ENCODE data around the gene LRRC56. TPM values are rescaled to one million over a fixed set of nuclear protein-coding genes. Genes with fewer than 3 reads are reported as not detected.

Gene LRRC56
- total RNA-seq, 1 donor from 2014 or later = 1.8 TPM

DNA sequence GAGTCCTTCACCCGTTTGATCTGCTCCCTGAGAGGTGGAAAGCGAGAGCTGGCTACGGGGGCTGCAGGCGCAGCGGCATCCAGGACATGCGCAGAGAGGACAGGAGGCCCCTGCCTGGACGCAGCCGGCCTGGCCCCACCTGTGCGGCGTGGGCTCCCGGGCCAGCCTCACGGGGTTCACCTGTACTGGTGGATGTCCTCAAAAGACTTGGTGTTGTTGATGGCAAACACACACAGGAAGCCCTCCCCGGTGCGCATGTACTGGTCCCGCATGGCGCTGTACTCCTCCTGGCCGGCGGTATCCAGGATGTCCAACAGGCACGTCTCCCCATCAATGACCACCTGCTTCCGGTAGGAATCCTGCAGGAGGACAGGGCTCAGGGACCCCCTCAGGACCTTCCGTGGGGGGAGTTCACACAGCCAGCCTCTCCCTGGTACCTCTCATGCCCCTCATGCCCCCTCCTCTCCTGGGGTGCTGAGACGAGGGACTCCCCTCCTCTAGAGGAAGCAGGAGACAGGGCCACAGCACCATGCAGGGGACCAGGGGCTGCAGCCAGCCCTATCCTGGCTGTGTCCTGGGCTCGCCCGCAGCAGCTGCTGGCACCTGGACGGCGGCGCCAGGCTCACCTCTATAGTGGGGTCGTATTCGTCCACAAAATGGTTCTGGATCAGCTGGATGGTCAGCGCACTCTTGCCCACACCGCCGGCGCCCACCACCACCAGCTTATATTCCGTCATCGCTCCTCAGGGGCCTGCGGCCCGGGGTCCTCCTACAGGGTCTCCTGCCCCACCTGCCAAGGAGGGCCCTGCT, 3.5 kb upstream of the LRRC56 start:
- H3K9me3 Mint-ChIP-seq = no peaks in the 10 kb centered on the region
- H3K36me3 Mint-ChIP-seq (ENCODE audit: low read depth) = peaks cover 2% of the 10 kb centered on the region
- H3K27me3 Mint-ChIP-seq (ENCODE audit: insufficient read depth) = no peaks in the 10 kb centered on the region
- intact Hi-C loops (cut with micrococcal nuclease) = loop anchor here (1.0 kb wide), 1 partner anchor 15 kb away; no protein-coding TSS in a partner anchor
- H3K4me3 Mint-ChIP-seq = peak overlapping the region; percentile 75
- no peak overlapping the region for H3K27ac Mint-ChIP-seq
- peaks cover 9% of the 10 kb centered on the region for H3K4me1 Mint-ChIP-seq (ENCODE audit: low read depth)
- no peak for DNase-seq (ENCODE audit: low spot score)

GRCh38 chr11:534396-535209, 2.7 kb upstream of the LRRC56 start:
- intact Hi-C loops (cut with micrococcal nuclease) = loop anchor here (1.0 to 5.0 kb wide), 4 partner anchors 16 to 326 kb away; no protein-coding TSS in a partner anchor
- Mint-ChIP-seq H3K36me3 (ENCODE audit: low read depth) (peaks cover 2% of the 10 kb centered on the region), H3K4me1 (ENCODE audit: low read depth) (peaks cover 9% of the 10 kb centered on the region), H3K4me3 (peak overlapping the region; percentile 75), H3K27ac (no peak overlapping the region), H3K9me3 (no peaks in the 10 kb centered on the region), H3K27me3 (ENCODE audit: insufficient read depth) (no peaks in the 10 kb centered on the region)
- no peak for DNase-seq (ENCODE audit: low spot score)

GRCh38 chr11:535210-535518, 2.2 kb upstream of the LRRC56 start:
- no peak overlapping the region for H3K27ac Mint-ChIP-seq
- H3K4me3 Mint-ChIP-seq = no peak overlapping the region
- no peak for DNase-seq (ENCODE audit: low spot score)
- intact Hi-C loops (cut with micrococcal nuclease) = loop anchor here (1.0 to 5.0 kb wide), 3 partner anchors 187 to 327 kb away; no protein-coding TSS in a partner anchor
- peaks cover 9% of the 10 kb centered on the region for H3K4me1 Mint-ChIP-seq (ENCODE audit: low read depth)
- H3K9me3 Mint-ChIP-seq = no peaks in the 10 kb centered on the region
- no peaks in the 10 kb centered on the region for H3K27me3 Mint-ChIP-seq (ENCODE audit: insufficient read depth)
- H3K36me3 Mint-ChIP-seq (ENCODE audit: low read depth) = peaks cover 2% of the 10 kb centered on the region

GRCh38 chr11:535519-536454, 1.5 kb upstream of the LRRC56 start, which contains the start of gene HRAS:
TSS of gene HRAS (minus strand) at chr11:535576.
- DNase-seq (ENCODE audit: low spot score) = peak; percentile 97
- Mint-ChIP-seq H3K9me3 (no peaks in the 10 kb centered on the region), H3K27me3 (ENCODE audit: insufficient read depth) (no peaks in the 10 kb centered on the region), H3K36me3 (ENCODE audit: low read depth) (peaks cover 2% of the 10 kb centered on the region), H3K4me1 (ENCODE audit: low read depth) (peaks cover 9% of the 10 kb centered on the region), H3K27ac (peak within 1 kb of the TSS; percentile 89), H3K4me3 (peak within 1 kb of the TSS; percentile 87)
- intact Hi-C loops (cut with micrococcal nuclease) = loop anchor here (1.0 to 5.0 kb wide), 4 partner anchors 33 to 327 kb away; no protein-coding TSS in a partner anchor

DNA sequence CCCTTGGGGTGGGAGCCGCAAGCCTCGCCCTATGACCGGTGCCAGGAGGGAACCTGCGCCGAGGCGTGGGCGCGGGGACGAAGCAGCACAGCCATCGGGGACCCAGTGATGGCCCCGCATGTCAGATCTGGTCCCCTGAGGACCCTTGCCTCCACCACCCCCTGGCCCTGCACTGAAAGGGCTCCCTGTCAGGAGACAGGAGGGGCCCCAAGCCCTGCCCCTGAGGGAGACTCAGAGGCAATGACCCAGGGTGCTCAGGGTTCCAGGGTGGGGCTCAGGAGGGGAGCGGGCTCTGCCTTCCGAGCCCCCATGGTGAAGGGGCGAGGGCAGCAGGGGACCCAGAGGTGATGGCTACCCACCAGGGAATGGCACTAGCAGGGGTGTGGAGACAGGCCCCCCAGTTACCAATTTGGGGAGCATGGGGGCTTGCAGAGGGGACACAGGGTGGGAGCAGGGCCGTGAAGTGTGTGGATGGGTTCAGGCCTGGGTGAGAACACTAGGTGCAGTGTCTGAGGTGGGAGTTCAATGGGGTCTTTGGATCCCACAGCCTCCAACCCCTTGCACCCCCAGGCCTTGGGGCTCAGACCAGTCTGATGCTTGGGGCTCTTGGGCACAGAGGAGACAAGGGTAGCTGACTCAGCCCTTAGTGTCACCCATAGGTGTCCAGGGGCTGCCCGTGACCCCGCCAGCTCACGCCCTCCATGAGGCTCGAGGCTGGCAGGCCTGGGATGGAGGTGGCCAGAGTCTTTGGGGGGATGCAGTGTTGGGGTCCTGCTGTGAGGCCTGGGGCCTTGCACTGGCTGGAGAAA, 499 bp downstream of the LRRC56 start:
- Mint-ChIP-seq H3K27me3 (ENCODE audit: insufficient read depth) (no peaks in the 10 kb centered on the region), H3K36me3 (ENCODE audit: low read depth) (peaks cover 1% of the 10 kb centered on the region), H3K9me3 (no peaks in the 10 kb centered on the region), H3K4me1 (ENCODE audit: low read depth) (peaks cover 9% of the 10 kb centered on the region), H3K27ac (peak overlapping the region; percentile 40), H3K4me3 (peak overlapping the region; percentile 53)
- DNase-seq (ENCODE audit: low spot score) = no peak
- intact Hi-C loops (cut with micrococcal nuclease) = loop anchor here (1.0 to 5.0 kb wide), 8 partner anchors 17 to 184 kb away; partner anchors contain the start of genes LMNTD2, PHRF1, PTDSS2 and RASSF7

DNA sequence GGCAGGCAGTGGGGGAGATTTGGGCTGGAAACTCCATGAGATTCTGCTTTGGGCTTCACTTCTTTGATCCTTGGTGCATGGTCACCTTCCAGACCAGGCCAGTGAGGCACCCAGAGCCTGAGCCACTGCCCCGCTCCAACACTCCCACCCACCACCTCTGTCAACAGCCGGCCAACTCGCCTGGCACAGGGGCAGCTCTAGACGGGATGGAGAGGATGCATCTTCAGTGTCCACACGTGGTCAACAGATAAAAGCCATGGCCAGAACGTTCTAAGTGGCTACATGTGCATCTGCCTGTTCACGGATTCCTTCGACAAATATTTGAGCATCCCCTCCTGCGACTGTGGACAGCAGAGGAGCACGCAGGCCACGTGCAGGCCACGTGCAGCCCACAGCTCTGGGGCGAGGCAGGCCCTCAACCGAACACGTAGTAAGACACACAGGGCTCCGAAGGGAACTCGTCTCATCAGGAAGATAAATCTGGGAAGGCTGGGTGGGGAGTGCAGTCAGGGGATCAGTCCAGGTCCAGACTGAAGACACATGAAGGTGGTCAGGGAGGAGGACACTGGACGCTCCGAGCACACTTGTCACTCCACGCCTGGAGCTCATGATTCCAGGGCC, 1.2 kb downstream of the LRRC56 start:
- no peak for DNase-seq (ENCODE audit: low spot score)
- H3K36me3 Mint-ChIP-seq (ENCODE audit: low read depth) = peaks cover 1% of the 10 kb centered on the region
- H3K27me3 Mint-ChIP-seq (ENCODE audit: insufficient read depth) = no peaks in the 10 kb centered on the region
- H3K4me1 Mint-ChIP-seq (ENCODE audit: low read depth) = peaks cover 9% of the 10 kb centered on the region
- intact Hi-C loops (cut with micrococcal nuclease) = loop anchor here (5.0 kb wide), 1 partner anchor 184 kb away; no protein-coding TSS in a partner anchor
- no peaks in the 10 kb centered on the region for H3K9me3 Mint-ChIP-seq
- no peak overlapping the region for H3K4me3 Mint-ChIP-seq
- H3K27ac Mint-ChIP-seq = no peak overlapping the region

DNA sequence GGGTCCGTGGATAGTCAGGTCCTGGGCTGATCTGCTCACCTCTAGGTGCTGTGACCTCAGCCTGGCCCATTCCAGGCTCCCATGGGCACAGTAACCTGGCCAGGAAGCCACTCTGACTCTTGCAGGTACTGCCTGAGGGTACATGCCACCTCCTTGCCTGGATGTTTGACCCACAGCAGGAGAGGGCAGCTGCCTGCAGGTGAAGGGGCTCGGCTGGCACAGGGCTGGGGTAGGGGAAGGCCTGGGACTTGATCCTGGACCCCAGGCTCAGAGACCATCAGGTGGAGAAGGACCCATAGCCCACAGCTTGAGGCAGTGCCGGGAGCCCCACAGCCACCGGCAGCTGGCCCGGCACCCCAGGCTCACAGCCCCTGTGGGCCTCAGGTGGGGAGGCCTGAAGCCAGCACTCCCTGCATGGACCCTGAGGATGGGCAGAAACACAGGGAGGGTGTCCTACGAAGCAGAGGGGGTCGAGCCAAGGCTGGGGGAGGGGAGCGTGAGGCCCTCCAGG, 2.7 kb downstream of the LRRC56 start:
- intact Hi-C loops (cut with micrococcal nuclease) = loop anchor here (5.0 kb wide), 1 partner anchor 182 kb away; no protein-coding TSS in a partner anchor
- H3K4me3 Mint-ChIP-seq = no peak overlapping the region
- H3K9me3 Mint-ChIP-seq = no peaks in the 10 kb centered on the region
- DNase-seq (ENCODE audit: low spot score) = no peak
- H3K27ac Mint-ChIP-seq = no peak overlapping the region
- H3K36me3 Mint-ChIP-seq (ENCODE audit: low read depth) = peaks cover 1% of the 10 kb centered on the region
- H3K27me3 Mint-ChIP-seq (ENCODE audit: insufficient read depth) = no peaks in the 10 kb centered on the region
- H3K4me1 Mint-ChIP-seq (ENCODE audit: low read depth) = peaks cover 4% of the 10 kb centered on the region

- no peak for DNase-seq (ENCODE audit: low spot score)
- intact Hi-C loops (cut with micrococcal nuclease) = no loop called here
- peaks cover 1% of the 10 kb centered on the region for H3K36me3 Mint-ChIP-seq (ENCODE audit: low read depth)
- no peaks in the 10 kb centered on the region for H3K9me3 Mint-ChIP-seq
- no peak overlapping the region for H3K4me3 Mint-ChIP-seq
- H3K27ac Mint-ChIP-seq = no peak overlapping the region
- peaks cover 4% of the 10 kb centered on the region for H3K4me1 Mint-ChIP-seq (ENCODE audit: low read depth)
- H3K27me3 Mint-ChIP-seq (ENCODE audit: insufficient read depth) = no peaks in the 10 kb centered on the region
Observed at GRCh38 chr11:540583-541432, 3.5 kb downstream of the LRRC56 start.

- Mint-ChIP-seq H3K27me3 (ENCODE audit: insufficient read depth) (no peaks in the 10 kb centered on the region), H3K36me3 (ENCODE audit: low read depth) (peaks cover 1% of the 10 kb centered on the region), H3K4me1 (ENCODE audit: low read depth) (no peaks in the 10 kb centered on the region), H3K9me3 (no peaks in the 10 kb centered on the region), H3K27ac (no peak overlapping the region), H3K4me3 (no peak overlapping the region)
- intact Hi-C loops (cut with micrococcal nuclease) = no loop called here
- no peak for DNase-seq (ENCODE audit: low spot score)
Observed at GRCh38 chr11:541433-541885, 4.1 kb downstream of the LRRC56 start.

DNA sequence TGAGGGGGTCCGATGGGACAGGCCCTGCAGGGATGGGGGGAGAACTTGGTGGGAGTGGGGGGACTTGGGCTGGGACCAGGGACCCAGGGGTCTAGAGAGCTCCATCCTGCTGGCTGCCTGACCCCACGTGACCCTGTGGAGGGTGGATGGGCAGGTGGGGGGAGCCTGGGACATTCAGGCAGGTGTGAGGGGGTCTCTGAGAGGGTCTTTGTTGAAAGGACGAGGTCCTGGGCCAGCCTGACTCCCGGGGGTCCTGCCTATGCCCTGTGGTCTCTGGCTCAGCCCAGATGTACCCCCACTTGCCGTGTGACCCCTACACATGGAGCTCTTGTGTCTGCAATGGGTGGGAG, 7.5 kb downstream of the LRRC56 start:
- Mint-ChIP-seq H3K27ac (no peak overlapping the region), H3K9me3 (no peaks in the 10 kb centered on the region), H3K4me3 (no peak overlapping the region), H3K27me3 (ENCODE audit: insufficient read depth) (peaks cover 3% of the 10 kb centered on the region), H3K4me1 (ENCODE audit: low read depth) (no peaks in the 10 kb centered on the region), H3K36me3 (ENCODE audit: low read depth) (peaks cover 1% of the 10 kb centered on the region)
- no peak for DNase-seq (ENCODE audit: low spot score)
- intact Hi-C loops (cut with micrococcal nuclease) = no loop called here
